HuH-7.5 (cell line): ENCODE data around the gene TSEN15.
"Not testable (repeated sequence)": the region's sequence is repeated elsewhere in the genome, so short reads cannot be mapped to it uniquely, and the experiment has no call there.

ENCODE experiments used
- DNase-seq: peaks from one replicate; pipeline ENCODE4 v3.0.0; 2011; ENCODE audit warnings: low spot score

TSEN15 gene

DNA sequence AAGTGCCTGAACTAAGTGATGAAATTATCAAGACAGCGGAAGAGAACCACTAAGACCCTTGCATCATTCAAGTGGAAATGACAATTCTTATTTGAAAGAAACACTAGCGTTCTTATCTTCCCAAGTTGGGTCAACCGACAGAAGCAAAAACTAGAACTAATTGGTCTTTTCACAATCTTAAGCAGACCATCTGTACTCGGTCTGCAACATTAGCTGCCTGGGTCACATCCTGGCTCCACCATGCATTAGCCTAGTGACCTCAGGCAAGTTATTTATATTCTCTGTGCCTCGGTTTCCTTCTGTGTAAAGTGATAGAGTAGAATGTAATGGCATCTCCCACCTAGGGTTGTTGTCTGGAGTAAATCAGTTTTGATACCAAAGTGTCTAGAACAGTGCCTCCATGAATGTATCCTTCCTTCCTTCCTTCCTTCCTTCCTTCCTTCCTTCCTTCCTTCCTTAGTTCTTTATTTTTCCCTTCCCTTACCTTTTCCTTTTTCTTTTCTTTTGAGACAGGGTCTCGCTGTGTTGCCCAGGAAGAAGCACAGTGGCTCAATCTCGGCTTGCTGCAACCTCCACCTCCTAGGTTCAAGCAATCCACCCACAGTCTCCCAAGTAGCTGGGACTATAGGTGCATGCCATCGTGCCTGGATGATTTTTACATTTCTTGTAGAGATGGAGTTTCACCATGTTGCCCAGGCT is 20.0 kb upstream of the TSEN15 start:
- DNase-seq: no peak

DNA sequence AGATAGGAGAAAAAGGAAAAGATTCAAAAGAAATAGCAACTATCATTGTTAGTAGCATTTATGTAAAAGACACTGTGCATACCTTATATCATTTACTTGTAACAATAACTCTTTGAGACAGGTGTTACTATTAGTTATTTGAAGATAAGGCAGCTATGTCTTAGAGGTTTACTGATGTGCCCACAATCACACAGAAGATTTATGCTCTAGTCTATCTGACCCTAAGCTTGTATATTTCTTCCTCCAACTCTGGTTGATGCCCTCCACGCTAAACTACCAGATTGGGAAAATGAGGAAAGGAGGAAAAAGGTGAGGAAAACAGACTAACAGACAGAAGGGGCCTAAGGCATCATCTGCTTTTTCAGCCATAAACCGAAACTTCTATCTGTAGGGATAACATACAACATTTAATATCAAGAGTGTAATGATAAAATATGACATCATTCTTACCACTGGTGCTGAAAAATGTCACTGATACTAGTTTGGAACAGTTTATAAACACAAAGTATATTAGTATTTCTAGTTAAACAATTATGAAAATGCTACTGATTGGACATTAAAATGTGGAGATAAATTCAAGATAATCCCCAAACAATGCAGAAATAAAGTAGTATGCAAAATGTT is 19.1 kb upstream of the TSEN15 start:
- DNase-seq: no peak

DNA sequence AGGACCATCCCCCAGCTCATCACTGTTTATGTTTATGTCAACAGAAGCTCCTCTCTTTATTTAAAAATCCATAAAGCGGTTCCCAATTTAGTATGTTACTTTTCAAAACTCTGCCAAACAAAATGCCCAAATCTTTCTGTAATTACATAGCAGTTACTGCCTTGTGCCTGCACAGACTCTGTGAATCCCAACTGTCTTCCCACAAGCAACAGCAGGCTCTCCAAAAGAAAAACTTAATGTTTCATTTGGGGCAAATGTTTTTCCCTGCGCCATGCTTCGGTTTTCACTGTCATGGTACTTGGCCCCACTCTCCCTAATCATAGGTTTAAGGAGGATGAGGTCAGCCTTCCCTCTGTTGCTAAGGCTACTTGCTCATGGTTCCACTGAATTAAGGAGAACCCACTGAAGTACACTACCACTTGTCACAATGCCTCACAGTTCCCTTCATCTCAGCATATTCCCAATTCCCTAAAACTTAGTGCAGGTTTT is 18.6 kb upstream of the TSEN15 start:
- no peak for DNase-seq

DNA sequence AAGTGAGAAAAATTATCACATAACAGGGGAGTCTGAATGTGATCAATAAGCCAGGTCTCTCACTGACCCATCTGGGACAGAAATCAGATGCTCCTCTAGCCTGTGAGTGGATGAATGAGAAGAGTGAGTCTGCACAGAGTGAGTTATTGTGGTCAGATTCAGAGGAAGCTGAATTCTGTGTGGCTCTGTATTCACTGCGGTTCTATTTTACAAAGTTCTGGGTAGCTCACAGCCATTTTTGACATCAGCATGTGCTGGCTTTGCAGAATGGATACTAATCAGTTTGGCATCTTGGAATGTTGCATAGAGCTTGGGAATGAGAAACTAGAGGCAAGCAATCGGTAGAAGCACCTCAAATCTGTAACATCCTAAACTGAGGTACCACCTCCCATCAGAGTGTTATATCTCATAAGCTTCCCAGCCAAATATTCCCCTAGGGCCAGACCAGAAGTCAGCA is 17.8 kb upstream of the TSEN15 start:
- no peak for DNase-seq

DNA sequence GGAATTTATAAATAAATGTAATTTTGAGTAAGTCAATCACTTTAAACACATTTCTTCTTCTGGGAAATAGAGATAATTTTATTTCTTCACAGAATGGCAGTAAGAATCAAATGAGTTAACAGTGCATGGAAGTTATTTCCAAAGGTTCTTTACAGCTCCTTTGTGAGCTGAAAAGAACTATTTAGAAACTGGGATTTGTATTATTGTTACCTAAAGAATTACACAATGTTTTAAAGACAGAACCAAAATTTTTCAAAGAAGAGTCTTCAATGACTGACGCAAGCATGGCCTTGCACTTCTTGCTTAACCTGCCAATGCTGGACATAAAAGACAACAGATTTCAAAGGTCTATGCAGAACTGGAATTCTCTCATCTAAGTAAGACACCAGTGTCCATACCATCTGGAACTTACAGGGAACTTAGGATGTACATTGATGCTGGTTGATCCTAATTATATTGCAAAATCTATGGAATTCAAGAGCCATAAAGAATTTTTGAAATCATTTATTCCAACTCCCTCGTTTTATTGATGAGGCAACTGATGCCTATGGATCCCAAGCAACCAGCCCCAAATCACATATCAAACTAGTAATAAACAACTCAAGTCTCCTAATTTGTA is 16.7 kb upstream of the TSEN15 start:
- no peak for DNase-seq

DNA sequence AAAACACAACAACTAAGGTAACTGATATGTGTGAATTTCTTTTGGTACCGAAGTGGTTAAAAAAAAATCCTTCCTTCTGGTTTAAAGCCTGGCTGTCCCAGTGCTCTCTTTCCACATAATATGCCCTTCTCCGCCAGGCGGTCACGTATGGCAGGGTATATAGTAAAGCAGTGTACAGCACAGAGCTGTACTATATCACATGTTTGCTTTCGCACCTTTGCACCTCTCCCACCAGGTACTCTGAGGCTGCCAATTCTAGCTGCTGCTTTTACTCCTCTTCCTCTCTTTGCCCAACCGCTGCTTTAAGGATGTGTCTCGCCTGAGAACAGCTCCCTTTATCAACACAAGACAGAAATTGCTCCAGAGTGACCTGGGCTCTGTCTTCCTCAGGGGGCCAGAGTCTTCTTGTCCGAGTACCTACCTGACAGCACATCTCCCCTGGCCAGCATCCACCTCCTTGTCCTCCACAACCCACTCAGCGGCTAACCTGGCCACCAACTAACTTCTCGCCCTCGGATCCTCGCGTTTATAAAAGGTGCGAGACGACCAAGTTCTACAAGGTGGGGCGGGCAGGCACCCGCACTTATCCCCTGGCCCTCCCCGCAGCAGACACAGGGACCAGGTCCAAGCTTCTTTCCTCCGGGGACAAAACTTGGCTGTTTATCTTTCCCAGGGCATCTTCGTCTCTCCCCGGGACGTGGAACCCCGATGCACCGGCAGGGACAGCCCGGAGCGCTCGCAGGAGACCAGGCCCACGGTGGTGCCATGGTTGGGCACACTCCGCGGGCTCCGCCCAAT is 15.6 kb upstream of the TSEN15 start:
- no peak for DNase-seq

DNA sequence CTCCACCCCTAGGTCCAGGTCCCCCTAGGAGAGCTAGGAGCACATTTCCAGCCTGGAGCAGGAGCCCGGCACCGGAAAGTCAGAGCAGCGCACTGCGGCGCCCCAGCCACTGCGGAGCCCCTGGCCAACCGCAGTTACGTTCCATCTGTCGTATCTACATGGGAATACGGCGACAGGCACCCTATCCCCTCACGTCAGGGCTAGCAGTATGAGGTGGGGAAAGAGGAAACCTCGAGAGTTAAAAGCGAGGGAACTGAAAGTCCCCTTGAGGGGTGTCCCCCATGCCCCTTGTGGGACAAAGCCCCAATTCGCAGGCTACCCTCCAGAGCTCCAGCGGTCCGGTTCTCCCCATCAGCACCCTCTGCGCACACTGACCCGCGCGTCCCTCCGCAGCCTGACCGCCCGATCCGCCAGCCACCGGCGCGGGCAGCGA is 15.0 kb upstream of the TSEN15 start:
- DNase-seq: peak; percentile 40

DNA sequence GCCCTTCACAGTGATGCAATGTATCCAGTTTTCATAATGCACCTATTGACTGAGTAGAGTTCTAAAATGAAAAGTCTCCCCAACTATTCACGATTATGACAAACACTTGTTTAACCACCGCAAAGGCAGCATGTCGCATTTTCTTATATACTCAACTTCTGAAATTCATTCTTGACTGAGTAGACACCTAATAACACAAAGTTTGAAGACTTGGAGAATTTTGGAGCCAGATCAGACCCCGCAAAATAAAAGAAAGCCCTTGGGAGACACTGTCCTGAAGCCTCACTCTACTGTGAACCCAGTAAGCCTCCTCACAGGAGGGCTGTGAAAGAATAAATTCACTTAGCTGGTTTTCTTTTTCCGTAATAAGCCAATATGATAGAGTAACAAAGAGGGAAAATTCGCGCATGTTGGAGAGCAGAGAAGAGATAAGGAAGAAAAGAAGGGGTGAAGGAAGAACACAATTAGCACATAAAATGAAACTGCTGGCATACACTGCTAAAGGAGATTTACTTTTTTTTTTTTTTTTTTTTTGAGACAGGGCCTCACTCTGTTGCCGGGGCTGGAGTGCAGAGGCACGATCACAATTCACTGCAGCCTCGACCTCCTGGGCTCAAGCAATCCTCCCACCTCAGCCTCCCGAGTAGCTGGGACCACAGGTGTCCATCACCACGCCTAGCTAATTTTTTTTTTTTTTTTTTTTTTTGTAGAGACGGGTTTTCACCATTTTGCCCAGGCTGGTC is 13.5 kb upstream of the TSEN15 start:
- DNase-seq: no peak

DNA sequence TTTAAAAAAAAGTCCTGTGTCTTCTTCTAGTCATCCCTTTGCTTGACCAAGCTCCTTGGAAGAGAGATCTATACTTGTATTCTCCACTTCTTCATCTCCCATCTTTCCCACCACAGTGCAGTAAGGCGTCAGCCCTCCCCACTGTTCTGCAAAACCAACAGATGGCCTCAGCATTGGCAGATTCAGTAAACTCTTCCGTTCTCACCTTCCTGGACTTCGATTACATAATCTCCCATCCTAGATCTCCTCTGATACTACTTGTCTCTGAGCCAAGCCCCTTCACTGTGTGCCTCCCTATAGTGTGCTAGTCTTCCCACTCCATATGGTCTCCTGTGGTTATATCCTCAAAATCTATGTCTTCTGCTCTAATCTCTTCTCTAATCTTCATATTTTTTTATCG is 12.4 kb upstream of the TSEN15 start:
- no peak for DNase-seq

DNA sequence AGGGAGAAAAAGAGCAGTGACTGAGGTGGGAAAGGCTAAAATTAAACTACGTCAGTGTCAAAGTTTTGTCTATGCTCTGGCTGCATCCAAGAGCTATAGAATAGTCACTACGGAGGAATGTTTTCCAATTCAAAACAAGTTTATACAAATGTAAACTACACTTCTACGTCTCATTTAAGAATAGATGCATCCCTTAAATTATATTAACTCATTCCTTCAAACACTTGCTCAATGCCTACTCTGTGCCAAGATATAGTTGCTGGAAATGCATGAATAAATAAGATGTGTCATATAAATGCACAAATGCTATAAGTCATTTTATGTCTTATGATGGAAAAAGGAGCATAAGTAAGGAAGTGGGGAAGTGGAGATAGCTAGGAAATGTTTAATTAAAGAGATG is 9.8 kb upstream of the TSEN15 start:
- no peak for DNase-seq

DNA sequence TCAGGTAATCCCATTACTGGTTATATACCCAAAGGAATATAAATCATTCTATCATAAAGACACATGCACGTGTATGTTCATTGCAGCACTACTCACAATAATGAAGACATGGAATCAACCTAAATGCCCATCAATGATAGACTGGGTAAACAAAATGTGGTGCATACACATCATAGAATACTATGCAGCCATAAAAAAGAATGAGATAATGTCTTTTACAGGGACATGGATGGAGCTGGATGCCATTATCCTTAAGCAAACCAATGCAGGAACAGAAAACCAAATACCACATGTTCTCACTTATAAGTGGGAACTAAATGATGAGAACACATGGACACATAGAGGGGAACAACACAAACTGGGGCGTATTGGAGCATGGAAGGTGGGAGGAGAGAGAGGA is 8.2 kb upstream of the TSEN15 start:
- not testable (repeated sequence) for DNase-seq

DNA sequence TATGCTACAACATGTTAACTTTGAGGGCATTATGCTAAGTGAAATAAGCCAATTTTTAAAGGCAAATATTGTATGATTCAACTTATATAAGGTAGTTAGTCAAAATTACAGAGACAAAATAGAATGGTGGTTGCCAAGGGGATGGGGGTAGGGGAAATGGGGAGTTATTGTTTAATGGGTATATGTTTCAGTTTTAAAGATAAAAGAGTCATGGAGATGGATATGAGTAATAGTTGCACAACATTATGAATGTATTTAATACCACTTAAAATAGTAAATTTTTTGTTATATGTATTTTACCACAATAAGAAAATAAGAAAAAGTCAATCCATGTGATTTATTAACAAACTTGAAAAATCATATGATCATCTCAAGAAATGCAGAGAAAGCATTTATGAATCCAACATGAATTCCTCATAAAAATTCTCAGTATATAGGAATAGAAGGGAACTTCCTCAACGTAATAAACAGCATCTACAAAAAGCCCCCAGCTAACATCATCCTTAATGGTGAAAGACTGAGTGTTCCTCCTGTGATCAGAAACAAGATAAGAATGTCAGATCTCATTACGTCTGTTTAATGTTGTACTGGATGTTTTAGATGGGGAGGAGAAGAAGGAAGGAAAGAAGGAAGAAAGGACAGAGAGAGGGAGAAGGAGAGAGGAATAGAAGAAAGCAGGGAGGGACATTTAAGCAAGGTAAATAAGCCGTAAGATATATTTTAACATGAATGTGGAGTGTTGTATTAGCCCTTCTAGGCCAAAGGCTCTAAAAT is 6.7 kb upstream of the TSEN15 start:
- DNase-seq: no peak

DNA sequence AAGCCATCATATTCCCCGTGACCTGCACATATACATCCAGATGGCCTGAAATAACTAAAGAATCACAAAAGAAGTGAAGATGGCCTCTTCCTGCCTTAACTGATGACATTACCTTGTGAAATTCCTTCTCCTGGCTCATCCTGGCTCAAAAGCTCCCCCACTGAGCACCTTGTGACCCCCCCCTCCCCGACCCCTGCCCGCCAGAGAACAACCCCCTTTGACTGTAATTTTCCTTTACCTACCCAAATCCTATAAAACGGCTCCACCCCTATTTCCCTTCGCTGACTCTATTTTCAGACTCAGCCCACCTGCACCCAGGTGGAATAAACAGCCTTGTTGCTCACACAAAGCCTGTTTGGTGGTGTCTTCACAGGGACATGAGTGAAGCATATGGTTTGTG is 4.0 kb upstream of the TSEN15 start:
- not testable (repeated sequence) for DNase-seq

DNA sequence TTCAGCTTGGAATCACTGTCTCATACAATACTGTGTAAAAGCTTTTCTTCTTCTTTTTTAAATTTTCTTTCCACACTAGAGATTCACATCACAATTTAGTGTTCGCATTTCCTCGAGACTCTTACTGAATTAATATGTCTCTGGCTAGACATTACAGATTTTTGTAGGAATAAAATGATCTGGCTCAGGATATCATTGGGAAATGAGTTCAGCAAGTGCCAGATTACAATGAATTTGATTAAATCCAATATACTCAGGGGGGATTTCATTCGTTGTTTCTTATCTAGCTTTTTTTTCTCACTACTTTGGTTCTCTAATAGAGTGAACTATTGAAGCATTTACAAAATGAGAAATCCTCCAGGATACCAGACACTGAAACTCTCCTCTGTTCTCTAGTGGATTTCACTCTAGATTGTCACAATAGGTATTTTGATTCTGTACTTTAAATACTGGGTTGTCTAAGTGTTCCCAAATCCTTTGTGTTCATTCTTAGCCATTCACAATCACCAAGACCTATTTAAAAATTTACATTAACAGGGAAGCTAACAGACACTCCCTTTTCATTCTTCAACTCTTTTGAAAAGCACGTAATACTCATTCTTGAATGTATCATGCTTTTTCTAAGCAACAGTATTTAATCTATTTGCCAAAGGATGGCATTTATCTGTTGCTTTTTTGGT is 2.8 kb upstream of the TSEN15 start:
- no peak for DNase-seq

DNA sequence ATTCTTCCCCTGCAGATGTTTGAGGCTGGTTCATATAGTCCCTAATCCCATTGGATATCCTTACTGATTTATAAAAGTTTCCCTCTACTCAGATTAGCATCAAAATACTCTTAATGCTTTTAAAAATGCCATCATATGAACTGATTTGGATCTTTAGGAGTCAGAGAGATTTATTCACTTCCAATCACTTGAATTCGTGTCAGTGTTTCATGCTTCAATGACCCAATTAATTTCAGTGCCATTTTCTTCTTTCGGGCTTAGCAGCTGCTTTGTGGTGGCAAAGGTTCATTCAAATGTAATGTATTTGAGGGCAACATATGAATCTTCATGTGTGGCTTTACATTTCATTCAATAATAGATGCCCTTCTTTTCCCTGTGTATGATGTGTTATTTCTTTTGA is 2.2 kb upstream of the TSEN15 start:
- DNase-seq: no peak

DNA sequence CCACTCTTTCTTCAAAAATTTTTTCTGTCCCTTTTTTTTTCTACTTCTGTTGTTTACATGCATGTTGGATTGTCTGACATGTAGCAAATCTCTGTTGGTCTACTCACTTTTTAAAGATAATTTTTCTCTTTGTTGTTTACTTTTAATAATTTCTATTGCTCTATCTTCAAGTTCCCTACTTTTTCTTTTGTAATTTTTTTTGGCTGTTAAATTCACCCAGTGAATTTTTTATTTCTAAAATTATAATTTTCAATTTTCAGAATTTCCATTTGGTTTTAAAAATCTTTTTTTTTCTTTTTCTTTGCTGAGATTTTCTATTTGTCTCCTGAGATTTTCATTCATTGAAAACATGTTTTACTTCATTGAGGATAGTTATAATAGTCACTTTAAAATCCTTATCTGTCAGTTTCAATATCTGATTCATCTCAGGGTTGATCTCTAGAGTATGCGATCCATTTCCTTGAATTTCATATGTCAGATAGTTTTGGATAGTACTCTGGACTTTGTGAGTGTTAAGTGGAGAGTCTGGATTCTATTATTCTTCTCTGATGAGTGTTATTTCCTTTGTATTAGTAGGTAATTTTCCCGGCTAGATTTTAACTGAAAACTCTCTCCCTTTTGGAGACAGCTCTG is 1.6 kb upstream of the TSEN15 start:
- no peak for DNase-seq

DNA sequence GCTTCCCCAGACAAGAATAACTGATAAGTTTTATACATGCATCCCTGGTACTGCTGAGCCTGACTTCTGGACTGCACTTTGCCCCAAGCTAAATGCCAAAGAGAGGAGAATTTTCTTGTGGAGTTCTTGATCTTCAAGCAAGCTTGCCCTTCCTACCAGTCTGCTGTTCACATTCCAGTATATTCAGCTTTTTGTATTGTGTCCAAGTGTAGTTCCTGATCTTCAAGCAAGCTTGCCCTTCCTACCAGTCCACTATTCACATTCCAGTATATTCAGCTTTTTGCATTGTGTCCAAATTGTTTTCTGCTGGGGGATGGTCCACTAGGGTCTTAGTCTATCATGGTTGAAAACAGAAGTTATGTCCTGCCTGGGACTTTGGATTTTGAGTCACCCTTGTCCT is 894 bp upstream of the TSEN15 start:
- no peak for DNase-seq

DNA sequence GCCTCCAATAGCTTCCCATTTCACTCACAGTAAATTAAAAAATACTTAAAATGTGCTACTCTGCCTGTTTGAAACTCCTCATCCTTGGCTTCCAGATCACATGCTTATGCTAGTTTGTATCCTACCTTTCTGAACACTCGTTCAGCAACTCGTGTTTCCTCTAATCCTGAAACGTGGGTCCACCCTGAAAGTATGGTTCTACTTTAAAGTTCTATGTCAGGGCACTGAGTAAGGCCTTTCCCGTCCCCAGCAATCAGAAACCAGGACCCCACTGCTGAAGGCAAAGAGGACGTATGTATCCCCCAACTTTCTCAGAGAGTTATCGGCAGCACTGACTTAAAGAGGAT is 419 bp upstream of the TSEN15 start:
- no peak for DNase-seq

DNA sequence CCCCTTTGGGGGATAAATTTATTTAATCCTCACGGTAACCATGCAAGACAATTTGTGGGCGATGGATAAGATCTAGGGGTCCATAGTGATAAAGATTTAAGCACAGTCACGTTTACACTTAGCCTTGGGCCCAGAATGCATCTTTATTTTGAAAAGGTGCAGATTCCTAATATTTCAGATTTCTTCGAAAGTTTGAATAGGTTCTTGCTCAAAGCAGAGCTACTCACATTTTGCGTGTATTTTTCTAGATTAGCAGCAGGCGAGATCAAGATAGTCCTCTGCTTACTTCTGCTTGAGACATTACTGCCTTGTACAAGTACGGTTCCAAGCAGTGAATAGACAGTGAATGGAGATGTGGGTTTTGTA is 647 bp downstream of the TSEN15 start:
- DNase-seq: no peak

DNA sequence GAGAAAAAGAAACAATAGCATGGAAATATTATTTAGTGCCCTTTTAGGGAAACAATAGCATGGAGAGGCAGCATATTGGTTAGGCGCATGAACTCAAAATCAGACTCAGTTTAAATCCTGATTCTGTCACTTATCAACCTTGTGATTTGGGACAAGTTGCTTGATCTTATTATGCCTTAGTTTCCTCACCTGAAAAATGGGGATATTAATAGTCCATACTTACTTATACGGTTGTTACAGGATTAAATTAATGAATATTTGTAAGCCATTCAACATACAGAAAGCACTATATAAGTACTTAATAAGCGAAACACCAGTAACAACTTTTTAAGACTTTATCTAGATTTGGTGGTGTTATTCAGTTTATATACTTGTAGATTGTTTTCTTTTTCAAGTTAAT is 1.2 kb downstream of the TSEN15 start:
- no peak for DNase-seq
